ENCODE measurements around the gene MYL3. TPM values are rescaled to one million over a fixed set of nuclear protein-coding genes. Genes with fewer than 3 reads are reported as not detected.

Gene MYL3
- total RNA-seq, 4 donors from 2014 or later: 4.9 to 9.6 (median 6.0) TPM; not detected in 1

- H3K27me3 ChIP-seq: no peaks in the 10 kb centered on the region
- peak in 1 of 2 donors; percentile 47 for DNase-seq
- no peaks in the 10 kb centered on the region for H3K9me3 ChIP-seq
- no peak overlapping the region for H3K27ac ChIP-seq
- H3K4me1 ChIP-seq: peaks cover 0 to 22% of the 10 kb centered on the region in 2 donors
- no peaks in the 10 kb centered on the region for H3K36me3 ChIP-seq
- no peak overlapping the region for H3K4me3 ChIP-seq
- intact Hi-C loops (cut with DNase I; ENCODE audit: low total_unique reads): no loop called here
- TF ChIP-seq POLR2A (IDR thresholded peaks at IDR 0.05): no peak
- TF ChIP-seq, protein P1, sequence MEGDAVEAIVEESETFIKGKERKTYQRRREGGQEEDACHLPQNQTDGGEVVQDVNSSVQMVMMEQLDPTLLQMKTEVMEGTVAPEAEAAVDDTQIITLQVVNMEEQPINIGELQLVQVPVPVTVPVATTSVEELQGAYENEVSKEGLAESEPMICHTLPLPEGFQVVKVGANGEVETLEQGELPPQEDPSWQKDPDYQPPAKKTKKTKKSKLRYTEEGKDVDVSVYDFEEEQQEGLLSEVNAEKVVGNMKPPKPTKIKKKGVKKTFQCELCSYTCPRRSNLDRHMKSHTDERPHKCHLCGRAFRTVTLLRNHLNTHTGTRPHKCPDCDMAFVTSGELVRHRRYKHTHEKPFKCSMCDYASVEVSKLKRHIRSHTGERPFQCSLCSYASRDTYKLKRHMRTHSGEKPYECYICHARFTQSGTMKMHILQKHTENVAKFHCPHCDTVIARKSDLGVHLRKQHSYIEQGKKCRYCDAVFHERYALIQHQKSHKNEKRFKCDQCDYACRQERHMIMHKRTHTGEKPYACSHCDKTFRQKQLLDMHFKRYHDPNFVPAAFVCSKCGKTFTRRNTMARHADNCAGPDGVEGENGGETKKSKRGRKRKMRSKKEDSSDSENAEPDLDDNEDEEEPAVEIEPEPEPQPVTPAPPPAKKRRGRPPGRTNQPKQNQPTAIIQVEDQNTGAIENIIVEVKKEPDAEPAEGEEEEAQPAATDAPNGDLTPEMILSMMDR (IDR thresholded peaks at IDR 0.05): no peak
Observed at GRCh38 chr3:46889381-46890110, 26.3 kb upstream of the MYL3 start.

DNA sequence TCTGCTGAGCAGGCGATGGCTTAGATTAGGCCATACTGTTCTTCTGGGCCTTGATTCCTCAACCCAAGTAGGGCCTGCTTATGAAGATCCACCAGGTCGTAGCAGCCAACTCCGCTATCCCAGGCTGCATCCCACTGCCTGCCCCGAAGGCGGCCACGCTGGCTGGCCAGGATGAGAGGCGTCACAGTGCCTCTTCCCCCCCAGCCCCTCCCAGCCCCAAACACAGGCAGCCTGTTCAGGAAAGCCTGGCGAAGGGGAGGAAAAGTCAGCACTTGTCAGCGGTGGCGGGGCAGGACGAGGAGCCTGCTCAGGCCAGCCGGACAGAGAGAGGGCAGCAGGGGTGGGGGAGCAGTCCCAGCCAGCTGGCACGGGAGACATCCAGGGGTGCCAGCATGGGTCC, 25.5 kb upstream of the MYL3 start:
- peaks cover 0 to 24% of the 10 kb centered on the region in 2 donors for H3K4me1 ChIP-seq
- no peak overlapping the region for H3K4me3 ChIP-seq
- no peaks in the 10 kb centered on the region for H3K9me3 ChIP-seq
- no peak overlapping the region for H3K27ac ChIP-seq
- no peaks in the 10 kb centered on the region for H3K27me3 ChIP-seq
- H3K36me3 ChIP-seq: no peaks in the 10 kb centered on the region
- TF ChIP-seq POLR2A (IDR thresholded peaks at IDR 0.05): no peak
- TF ChIP-seq, protein P1 (IDR thresholded peaks at IDR 0.05): no peak
- intact Hi-C loops (cut with DNase I; ENCODE audit: low total_unique reads): no loop called here
- no peak for DNase-seq

GRCh38 chr3:46887980-46888494, 24.8 kb upstream of the MYL3 start:
- H3K4me1 ChIP-seq: peaks cover 0 to 24% of the 10 kb centered on the region in 2 donors
- H3K27me3 ChIP-seq: no peaks in the 10 kb centered on the region
- no peak overlapping the region for H3K4me3 ChIP-seq
- no peak for DNase-seq
- intact Hi-C loops (cut with DNase I; ENCODE audit: low total_unique reads): no loop called here
- H3K9me3 ChIP-seq: no peaks in the 10 kb centered on the region
- no peak overlapping the region for H3K27ac ChIP-seq
- TF ChIP-seq, protein P1 (IDR thresholded peaks at IDR 0.05): no peak
- no peak for TF ChIP-seq POLR2A (IDR thresholded peaks at IDR 0.05)
- H3K36me3 ChIP-seq: no peaks in the 10 kb centered on the region

DNA sequence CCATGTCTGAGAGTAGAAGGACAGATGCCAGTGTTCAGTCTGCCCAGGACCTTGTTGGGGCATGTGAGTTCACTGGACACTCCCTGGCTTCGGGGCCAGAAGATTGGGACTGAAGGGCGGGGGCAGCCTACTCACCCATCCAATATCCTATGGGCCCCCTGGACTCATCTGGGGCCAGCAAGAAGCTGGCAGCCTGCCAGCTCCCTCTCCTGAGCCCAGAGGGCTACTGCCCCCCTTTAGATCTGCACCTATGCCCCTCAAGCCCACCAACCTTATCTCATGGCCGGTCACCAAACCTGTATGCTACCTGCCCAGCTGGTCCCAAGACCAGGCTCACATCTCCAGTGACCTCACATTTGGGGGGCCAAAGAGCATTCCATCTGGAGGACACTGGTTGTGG, 22.4 kb upstream of the MYL3 start:
- H3K36me3 ChIP-seq: no peaks in the 10 kb centered on the region
- no peak overlapping the region for H3K27ac ChIP-seq
- H3K4me3 ChIP-seq: no peak overlapping the region
- no peak for DNase-seq
- H3K4me1 ChIP-seq: peaks cover 0 to 17% of the 10 kb centered on the region in 2 donors
- no peaks in the 10 kb centered on the region for H3K27me3 ChIP-seq
- H3K9me3 ChIP-seq: no peaks in the 10 kb centered on the region
- TF ChIP-seq, protein P1 (IDR thresholded peaks at IDR 0.05): no peak
- no peak for TF ChIP-seq POLR2A (IDR thresholded peaks at IDR 0.05)
- intact Hi-C loops (cut with DNase I; ENCODE audit: low total_unique reads): no loop called here

GRCh38 chr3:46884929-46885328, 21.7 kb upstream of the MYL3 start:
- H3K36me3 ChIP-seq: no peaks in the 10 kb centered on the region
- no peak for DNase-seq
- H3K4me1 ChIP-seq: peaks cover 0 to 18% of the 10 kb centered on the region in 2 donors
- intact Hi-C loops (cut with DNase I; ENCODE audit: low total_unique reads): no loop called here
- H3K9me3 ChIP-seq: no peaks in the 10 kb centered on the region
- H3K27ac ChIP-seq: no peak overlapping the region
- no peak overlapping the region for H3K4me3 ChIP-seq
- no peaks in the 10 kb centered on the region for H3K27me3 ChIP-seq
- no peak for TF ChIP-seq POLR2A (IDR thresholded peaks at IDR 0.05)
- TF ChIP-seq, protein P1 (IDR thresholded peaks at IDR 0.05): no peak

Measured in uterus (tissue), 4 donors.